Testis (tissue), 2 donors: ENCODE measurements around the gene XK.

Source experiments
- POLR2A ChIP-seq: fragments of 450-650 bp; IDR thresholded peaks from one replicate; pipeline ENCODE4 v1.6.1; 2017; ENCODE audit warnings: antibody characterized with exemption, mild to moderate bottlenecking, moderate library complexity
- TF ChIP-seq, protein P1 (sequence below), 3 experiments: fragments of 450-650 bp in 2 of 3; fragments of 200-600 bp in 1 of 3; sonication (generic) in 1 of 3; IDR thresholded peaks; one replicate each; pipeline ENCODE4 v1.5.1; 2016 to 2019; ENCODE audit warnings: antibody characterized with exemption in 3 of 3, mild to moderate bottlenecking in 2 of 3, moderate library complexity in 1 of 3

DNA sequence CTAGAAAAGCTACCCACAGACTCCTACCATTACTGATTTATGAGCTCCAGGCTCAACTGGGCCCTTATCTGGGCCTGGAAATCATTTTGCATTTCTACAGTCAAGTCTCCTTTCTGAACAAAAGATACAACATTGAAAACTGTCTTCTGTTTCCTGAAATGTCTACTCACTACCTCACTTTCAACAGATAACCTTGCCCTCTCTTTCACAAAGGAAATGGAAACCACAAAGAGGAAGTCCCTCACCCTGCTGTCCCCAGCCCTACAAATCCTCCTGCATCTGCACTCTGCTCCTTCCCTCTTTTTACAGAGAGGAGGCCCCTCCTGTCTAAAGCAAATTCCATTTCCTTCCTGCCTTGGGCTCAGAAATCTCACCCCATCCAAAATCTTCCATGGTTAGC lies 69.4 kb downstream of the XK start:
- TF ChIP-seq POLR2A, result no peak
- TF ChIP-seq, protein P1, sequence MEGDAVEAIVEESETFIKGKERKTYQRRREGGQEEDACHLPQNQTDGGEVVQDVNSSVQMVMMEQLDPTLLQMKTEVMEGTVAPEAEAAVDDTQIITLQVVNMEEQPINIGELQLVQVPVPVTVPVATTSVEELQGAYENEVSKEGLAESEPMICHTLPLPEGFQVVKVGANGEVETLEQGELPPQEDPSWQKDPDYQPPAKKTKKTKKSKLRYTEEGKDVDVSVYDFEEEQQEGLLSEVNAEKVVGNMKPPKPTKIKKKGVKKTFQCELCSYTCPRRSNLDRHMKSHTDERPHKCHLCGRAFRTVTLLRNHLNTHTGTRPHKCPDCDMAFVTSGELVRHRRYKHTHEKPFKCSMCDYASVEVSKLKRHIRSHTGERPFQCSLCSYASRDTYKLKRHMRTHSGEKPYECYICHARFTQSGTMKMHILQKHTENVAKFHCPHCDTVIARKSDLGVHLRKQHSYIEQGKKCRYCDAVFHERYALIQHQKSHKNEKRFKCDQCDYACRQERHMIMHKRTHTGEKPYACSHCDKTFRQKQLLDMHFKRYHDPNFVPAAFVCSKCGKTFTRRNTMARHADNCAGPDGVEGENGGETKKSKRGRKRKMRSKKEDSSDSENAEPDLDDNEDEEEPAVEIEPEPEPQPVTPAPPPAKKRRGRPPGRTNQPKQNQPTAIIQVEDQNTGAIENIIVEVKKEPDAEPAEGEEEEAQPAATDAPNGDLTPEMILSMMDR (IDR thresholded peaks at IDR 0.05), result no peak
